Heart left ventricle (tissue), 16 donors: ENCODE results near the gene CD276. TPM values are rescaled to one million over a fixed set of nuclear protein-coding genes. Genes with fewer than 3 reads are reported as not detected.
A peak's percentile ranks its signal among the peaks of the same experiment; 100 is the strongest.

ENCODE experiments used
- ATAC-seq, 4 donors: fragments of 200-7000 bp; cut with Tn5 transposase; one replicate each; pipeline ENCODE4 v1.9.1; 2020 to 2022; ENCODE audit warnings: moderate library complexity in 4 of 4, mild to moderate bottlenecking in 3 of 4, moderate number of reproducible peaks in 1 of 4
- DNase-seq, 5 donors: peaks; one replicate each; pipeline ENCODE4 v3.0.0-alpha.2; 2020
- H3K27ac ChIP-seq, 12 donors: fragments of 200-600 bp; sonication (generic) in 4 of 12; one replicate each; pipeline versions ENCODE4 v1.5.0 to v1.8.0; 2016 to 2022; ENCODE audit warnings: mild to moderate bottlenecking in 2 of 12
- H3K27me3 ChIP-seq, 9 donors: fragments of 200-600 bp; sonication (generic) in 2 of 9; one replicate each; pipeline versions ENCODE4 v1.5.1 to v1.8.0; 2016 to 2022; ENCODE audit warnings: mild to moderate bottlenecking in 3 of 9
- H3K36me3 ChIP-seq, 9 donors: fragments of 200-600 bp; sonication (generic) in 2 of 9; one replicate each; pipeline versions ENCODE4 v1.5.0 to v1.8.0; 2018 to 2022; ENCODE audit warnings: mild to moderate bottlenecking in 2 of 9
- H3K4me1 ChIP-seq, 12 donors: fragments of 200-600 bp; sonication (generic) in 4 of 12; one replicate each; pipeline versions ENCODE4 v1.5.0 to v1.8.0; 2016 to 2022; ENCODE audit warnings: mild to moderate bottlenecking in 3 of 12
- H3K4me3 ChIP-seq, 12 donors: fragments of 200-600 bp; sonication (generic) in 4 of 12; one replicate each; pipeline versions ENCODE4 v1.5.0 to v1.8.0; 2017 to 2022; ENCODE audit warnings: mild to moderate bottlenecking in 9 of 12, moderate library complexity in 4 of 12
- H3K9me3 ChIP-seq, 12 donors: fragments of 200-600 bp; sonication (generic) in 4 of 12; one replicate each; pipeline versions ENCODE4 v1.5.0 to v1.8.0; 2016 to 2022; ENCODE audit warnings: mild to moderate bottlenecking in 1 of 12
- POLR2A ChIP-seq, 2 donors: fragments of 450-650 bp; IDR thresholded peaks; one replicate each; pipeline ENCODE4 v1.6.1; 2017; ENCODE audit warnings: antibody characterized with exemption in 2 of 2, mild to moderate bottlenecking in 2 of 2, moderate library complexity in 2 of 2
- WGBS, 4 donors: extraction: QIAGEN DNeasy Blood & Tissue Kit in 2 of 4; methylation state at CpG; one replicate each; pipeline versions ENCODE4 v1.1.5 to v1.1.7; 2013 to 2018; 5-methylcytosine and 5-hydroxymethylcytosine counted together
- intact Hi-C, 10 donors: fragments of 100-400 bp; cut with DNase I; formaldehyde crosslinking; loops; one replicate each; pipeline versions ENCODE4 v1.11.1 to v1.14.2; 2022
- polyA plus RNA-seq, 2 donors: library from polyadenylated mRNA; stranded (reverse); fragments of 200-250 nt; gene quantifications; one replicate each; pipeline ENCODE4 v1.2.3, GENCODE V29; 2013
- total RNA-seq, 9 donors: library from RNA; depleted of rRNA in 2 of 9; stranded (reverse); fragments of >200 nt in 2 of 9; fragmentation: NEBNext Ultra II Directional in 3 of 9; extraction: Animal tissue kit (Norgen Biotek cat#: 25700) in 3 of 9; gene quantifications; one replicate each; pipeline versions ENCODE4 v1.1.0 to v1.2.4, GENCODE V29; 2016 to 2023
- TF ChIP-seq, protein P1 (sequence below), 12 donors: fragments of 200-600 bp; sonication (generic) in 4 of 12; IDR thresholded peaks; one replicate each; pipeline versions ENCODE4 v1.5.0 to v1.8.0; 2018 to 2022; ENCODE audit warnings: antibody characterized with exemption in 12 of 12, mild to moderate bottlenecking in 5 of 12
- donor health status: ischemic (EF 13 %, LVEDD 7.1; RV severe dilation, severe dysfunction).
- donor health status: healthy with polysubstance abuse.
- donor health status: DM: no; HTN: yes; CAD: no.
- donor health status: DM: no; HTN: no; CAD: no.
- donor health status: ischemic (EF 25% LVEDD 6.9; RV normal size, moderate dysfunction).
- donor health status: ischemic (EF 25% LVEDD 5.7; RV mildly dilated, moderate dysfunction).
- donor health status: healthy.
- donor health status: DM: yes; HTN: yes; CAD: no.
- donor health status: ischemic (EF 35%, LVEDD 5.7; RV mildly dilated, moderate dysfunction).
- donor health status: nonischemic (EF 11% LVEDD 7.7; RV severe dilation, severe dysfunction).
- donor health status: DM: yes; HTN: yes; CAD: no.
- donor health status: PGD.
- donor health status: ischemic (EF 29% LVEDD 5.4; RV normal size, mild dysfunction).
- donor health status: nonischemic (EF 23%, LVEDD 6.1; RV moderate dilation, normal function).

The CD276 gene
- total and polyA plus RNA-seq, 11 donors: 29.1 to 127 (median 53.3) TPM

DNA sequence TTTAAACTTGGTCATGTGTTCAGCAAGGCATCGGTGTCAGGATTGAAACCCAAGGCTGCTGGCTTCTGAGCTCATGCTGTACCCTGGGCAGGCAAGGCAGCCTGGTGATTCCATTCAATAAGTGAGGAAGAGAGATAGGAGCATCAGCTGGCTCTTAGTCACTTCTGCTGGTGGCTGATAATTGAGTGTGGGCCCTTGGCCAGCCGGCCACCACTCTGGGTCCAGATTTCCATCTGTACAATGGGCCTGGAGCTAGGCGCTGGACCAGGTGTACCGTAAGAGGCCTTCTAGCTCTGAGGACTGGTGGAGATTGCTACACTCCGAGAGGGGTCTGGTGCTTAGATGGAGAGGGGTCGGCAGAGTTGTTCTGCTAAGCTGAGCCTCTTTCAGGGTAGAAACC is 4.3 kb downstream of the CD276 start:
- ATAC-seq (no peak), DNase-seq (no peak)
- intact Hi-C loops: loop anchor here in 1 of 10 donors (10.0 kb wide), 1 partner anchor 54 kb away; the partner anchor contains the start of gene NPTN
- WGBS, 4 donors: 81 to 89% (median 86%) methylated on average over 6 of the region's 6 CpGs
- Histone ChIP-seq H3K27me3 (peaks cover 0 to 8% (median 0%) of the 10 kb centered on the region in 9 donors), H3K9me3 (no peaks in the 10 kb centered on the region), H3K36me3 (no peaks in the 10 kb centered on the region), H3K4me3 (no peak overlapping the region), H3K27ac (peak overlapping the region in 1 of 12 donors; percentile 2), H3K4me1 (peaks cover 2 to 74% (median 53%) of the 10 kb centered on the region in 12 donors)
- TF ChIP-seq, protein P1, sequence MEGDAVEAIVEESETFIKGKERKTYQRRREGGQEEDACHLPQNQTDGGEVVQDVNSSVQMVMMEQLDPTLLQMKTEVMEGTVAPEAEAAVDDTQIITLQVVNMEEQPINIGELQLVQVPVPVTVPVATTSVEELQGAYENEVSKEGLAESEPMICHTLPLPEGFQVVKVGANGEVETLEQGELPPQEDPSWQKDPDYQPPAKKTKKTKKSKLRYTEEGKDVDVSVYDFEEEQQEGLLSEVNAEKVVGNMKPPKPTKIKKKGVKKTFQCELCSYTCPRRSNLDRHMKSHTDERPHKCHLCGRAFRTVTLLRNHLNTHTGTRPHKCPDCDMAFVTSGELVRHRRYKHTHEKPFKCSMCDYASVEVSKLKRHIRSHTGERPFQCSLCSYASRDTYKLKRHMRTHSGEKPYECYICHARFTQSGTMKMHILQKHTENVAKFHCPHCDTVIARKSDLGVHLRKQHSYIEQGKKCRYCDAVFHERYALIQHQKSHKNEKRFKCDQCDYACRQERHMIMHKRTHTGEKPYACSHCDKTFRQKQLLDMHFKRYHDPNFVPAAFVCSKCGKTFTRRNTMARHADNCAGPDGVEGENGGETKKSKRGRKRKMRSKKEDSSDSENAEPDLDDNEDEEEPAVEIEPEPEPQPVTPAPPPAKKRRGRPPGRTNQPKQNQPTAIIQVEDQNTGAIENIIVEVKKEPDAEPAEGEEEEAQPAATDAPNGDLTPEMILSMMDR (IDR thresholded peaks at IDR 0.05): no peak
- no peak for TF ChIP-seq POLR2A (IDR thresholded peaks at IDR 0.05)

DNA sequence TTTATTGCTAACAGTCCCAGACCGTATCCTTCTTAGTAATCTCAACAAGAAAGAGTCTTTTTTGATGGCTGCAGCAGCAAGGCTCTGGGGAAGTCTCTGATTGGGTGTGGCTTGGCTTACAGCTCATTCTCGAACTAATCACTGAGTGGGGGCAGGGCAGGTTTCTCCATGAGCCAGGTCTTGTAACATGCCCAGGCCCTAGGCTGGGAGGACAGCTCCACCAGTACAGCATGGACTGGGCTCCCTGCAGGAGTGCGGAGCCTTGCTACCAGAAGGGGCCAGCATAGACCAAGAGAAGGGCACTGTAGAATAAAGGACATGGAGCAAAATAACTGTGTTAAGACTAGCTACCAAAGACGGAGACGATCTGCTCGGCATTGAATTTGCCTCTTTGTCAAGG is 7.2 kb downstream of the CD276 start:
- WGBS, 4 donors: 39 to 53% (median 42%) methylated on average over 6 of the region's 6 CpGs
- Histone ChIP-seq H3K36me3 (no peaks in the 10 kb centered on the region), H3K4me3 (no peak overlapping the region), H3K4me1 (peaks cover 2 to 81% (median 63%) of the 10 kb centered on the region in 12 donors), H3K27me3 (peaks cover 0 to 6% (median 0%) of the 10 kb centered on the region in 9 donors), H3K9me3 (no peaks in the 10 kb centered on the region), H3K27ac (peak overlapping the region in 7 of 12 donors; percentile 10 to 44 (median 29))
- no peak for TF ChIP-seq POLR2A (IDR thresholded peaks at IDR 0.05)
- TF ChIP-seq, protein P1 (IDR thresholded peaks at IDR 0.05): peak in 9 of 12 donors; percentile 8 to 52 (median 31)
- DNase-seq (peak; percentile 60 to 81 (median 72)), ATAC-seq (peak; percentile 76 to 84 (median 80))
- intact Hi-C loops: loop anchor here in 1 of 10 donors (10.0 kb wide), 1 partner anchor 57 kb away; the partner anchor contains the start of gene NPTN

DNA sequence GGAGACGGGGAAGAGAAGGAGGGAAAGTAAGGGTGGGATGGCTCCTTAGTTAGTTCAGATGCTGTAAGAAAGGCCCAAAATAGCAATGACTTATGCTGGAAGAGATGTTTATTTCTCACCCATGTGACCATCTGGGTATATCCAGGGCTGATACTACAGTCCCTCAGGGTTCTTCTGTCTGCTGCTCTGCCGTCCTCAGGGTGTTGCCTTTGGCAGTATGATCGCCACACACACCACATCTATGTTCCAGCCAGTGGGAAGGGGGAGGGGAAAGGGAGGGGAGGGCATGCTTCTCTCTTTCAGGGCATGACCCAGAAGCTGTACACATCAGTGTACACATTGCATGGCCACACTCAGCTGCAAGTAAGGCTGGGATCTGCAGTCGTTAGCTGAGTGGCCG is 10.2 kb downstream of the CD276 start:
- peak overlapping the region in 2 of 12 donors; percentile 24 to 27 for H3K27ac ChIP-seq
- H3K36me3 ChIP-seq: peaks cover 0 to 3% (median 0%) of the 10 kb centered on the region in 9 donors
- peaks cover 0 to 6% (median 0%) of the 10 kb centered on the region in 9 donors for H3K27me3 ChIP-seq
- DNase-seq (peak in 1 of 5 donors; percentile 61), ATAC-seq (peak in 3 of 4 donors; percentile 22 to 38 (median 36))
- no peak overlapping the region for H3K4me3 ChIP-seq
- TF ChIP-seq, protein P1 (IDR thresholded peaks at IDR 0.05): no peak
- no peak for TF ChIP-seq POLR2A (IDR thresholded peaks at IDR 0.05)
- peaks cover 0 to 73% (median 57%) of the 10 kb centered on the region in 12 donors for H3K4me1 ChIP-seq
- no peaks in the 10 kb centered on the region for H3K9me3 ChIP-seq
- 40 to 42% (median 41%) methylated on average over 5 of the region's 5 CpGs for WGBS, 4 donors
- intact Hi-C loops: loop anchor here in 1 of 10 donors (10.0 kb wide), 1 partner anchor 60 kb away; the partner anchor contains the start of gene NPTN

DNA sequence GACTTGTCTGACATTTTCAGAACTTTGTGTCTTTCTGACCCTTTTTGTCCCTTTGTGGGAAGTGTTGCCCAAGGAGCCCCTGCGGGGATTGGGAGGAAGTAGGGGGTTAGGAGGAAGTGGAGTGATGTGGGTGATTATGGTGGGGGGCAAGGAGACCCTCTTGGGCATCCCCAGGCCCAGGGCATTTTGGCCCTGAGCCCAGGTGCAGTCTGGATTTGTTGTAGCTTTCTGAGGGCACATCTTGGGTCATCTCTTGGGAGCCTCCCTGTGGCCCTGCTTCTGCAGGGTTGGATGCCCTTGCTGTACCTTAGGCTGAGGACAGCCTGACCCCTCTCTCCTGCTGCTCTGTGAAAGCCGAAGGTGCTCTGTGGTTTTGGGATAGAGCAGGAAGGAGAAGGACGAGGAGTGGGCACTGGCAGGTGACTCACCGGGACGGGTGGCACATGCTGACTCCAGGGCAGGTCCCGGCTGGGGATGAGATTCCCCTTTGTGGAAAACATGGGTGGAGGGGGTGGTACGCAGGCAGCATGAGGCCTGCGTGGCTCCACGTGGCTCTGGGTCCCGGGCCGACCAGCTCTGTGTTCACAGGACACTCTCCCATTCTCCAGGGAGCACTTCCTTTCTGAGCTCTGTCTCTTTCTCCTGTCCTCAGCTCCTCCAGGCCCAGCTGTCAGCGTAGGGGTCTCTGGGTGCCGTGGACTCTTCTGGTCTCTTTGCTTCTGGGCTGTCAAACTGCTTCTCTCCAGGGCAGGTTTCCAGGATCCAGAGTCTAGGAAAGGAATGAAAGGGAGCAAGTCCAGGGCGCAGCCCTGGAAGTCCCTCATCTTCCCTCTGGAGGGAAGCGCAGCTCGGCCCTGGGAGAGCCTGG is 11.8 kb downstream of the CD276 start:
- Histone ChIP-seq H3K4me1 (peaks cover 0 to 66% (median 56%) of the 10 kb centered on the region in 12 donors), H3K36me3 (peaks cover 0 to 3% (median 0%) of the 10 kb centered on the region in 9 donors), H3K27ac (peak overlapping the region in 5 of 12 donors; percentile 5 to 42 (median 19)), H3K27me3 (peaks cover 0 to 6% (median 0%) of the 10 kb centered on the region in 9 donors), H3K9me3 (no peaks in the 10 kb centered on the region), H3K4me3 (no peak overlapping the region)
- intact Hi-C loops: loop anchor here in 8 of 10 donors (5.0 to 10.0 kb wide), 4 partner anchors 59 to 389 kb away; partner anchors contain the start of gene NPTN (in 1 of the 8)
- ATAC-seq (no peak), DNase-seq (no peak)
- WGBS, 4 donors: 53 to 83% (median 66%) methylated on average over 14 to 16 of the region's 16 CpGs
- TF ChIP-seq, protein P1 (IDR thresholded peaks at IDR 0.05): no peak
